GM23338 (cell line): Measurements from ENCODE around the gene GALNT7. TPM values are rescaled to one million over a fixed set of nuclear protein-coding genes. Genes with fewer than 3 reads are reported as not detected.

Experiments
- ATAC-seq: fragments of 200-7000 bp; cut with Tn5 transposase; 3 replicates; pipeline ENCODE4 v1.9.1; 2020
- DNase-seq: peaks from one replicate; pipeline ENCODE4 v3.0.0-alpha.2; 2015; ENCODE audit warnings: low spot score
- H2AFZ ChIP-seq: fragments of 200-600 bp; sonication (generic); 2 replicates; pipeline ENCODE4 v1.8.0; 2016; ENCODE audit warnings: antibody characterized with exemption, mild to moderate bottlenecking, moderate library complexity
- H3F3A ChIP-seq: fragments of 200-600 bp; sonication (generic); replicated peaks from 2 replicates; pipeline ENCODE4 v1.8.0; 2017; ENCODE audit warnings: antibody characterized with exemption, mixed run types, low read depth
- H3K27ac ChIP-seq: fragments of 200-600 bp; sonication (generic); 2 replicates; pipeline ENCODE4 v1.6.1; 2016; ENCODE audit warnings: low read depth
- H3K27me3 ChIP-seq: fragments of 200-600 bp; sonication (generic); 2 replicates; pipeline ENCODE4 v1.8.0; 2016; ENCODE audit warnings: mild to moderate bottlenecking, mixed run types, moderate library complexity; ENCODE audit not compliant: insufficient read depth
- H3K36me3 ChIP-seq: fragments of 200-600 bp; sonication (generic); 2 replicates; pipeline ENCODE4 v1.8.0; 2016; ENCODE audit warnings: mild to moderate bottlenecking; ENCODE audit not compliant: insufficient read depth
- H3K4me1 ChIP-seq: fragments of 200-600 bp; sonication (generic); 2 replicates; pipeline ENCODE4 v1.8.0; 2016; ENCODE audit warnings: mild to moderate bottlenecking, moderate library complexity; ENCODE audit not compliant: insufficient read depth
- H3K4me2 ChIP-seq: fragments of 200-600 bp; sonication (generic); 2 replicates; pipeline ENCODE4 v1.7.1; 2017; ENCODE audit warnings: mixed run types
- H3K4me3 ChIP-seq: fragments of 200-600 bp; sonication (generic); 2 replicates; pipeline ENCODE4 v1.6.1; 2016; ENCODE audit warnings: mixed run types
- H3K79me2 ChIP-seq: fragments of 200-600 bp; sonication (generic); replicated peaks from 2 replicates; pipeline ENCODE4 v1.8.0; 2017; ENCODE audit warnings: mild to moderate bottlenecking; ENCODE audit not compliant: insufficient read depth
- H3K9me2 ChIP-seq: fragments of 200-600 bp; sonication (generic); 2 replicates; pipeline ENCODE4 v1.8.0; 2017; ENCODE audit not compliant: insufficient read depth
- H4K20me1 ChIP-seq: fragments of 200-600 bp; sonication (generic); replicated peaks from 2 replicates; pipeline ENCODE4 v1.8.0; 2017; ENCODE audit warnings: mild to moderate bottlenecking; ENCODE audit not compliant: insufficient read depth
- H3K27ac Mint-ChIP-seq: 2 replicates; pipeline ENCODE4 v1.8.0; 2020; ENCODE audit warnings: inconsistent platforms, mild to moderate bottlenecking, moderate library complexity, mixed read lengths
- H3K27me3 Mint-ChIP-seq: 3 replicates; pipeline ENCODE4 v1.8.0; 2022; ENCODE audit warnings: low read depth, mild to moderate bottlenecking, moderate library complexity, mixed read lengths, inconsistent platforms; ENCODE audit not compliant: insufficient read depth, poor library complexity
- H3K36me3 Mint-ChIP-seq: 3 replicates; pipeline ENCODE4 v1.8.0; 2021; ENCODE audit warnings: low read depth, mild to moderate bottlenecking, inconsistent platforms, moderate library complexity, mixed read lengths
- H3K4me1 Mint-ChIP-seq: 3 replicates; pipeline ENCODE4 v1.8.0; 2020; ENCODE audit warnings: mild to moderate bottlenecking, inconsistent platforms, mixed read lengths
- H3K4me3 Mint-ChIP-seq: 3 replicates; pipeline ENCODE4 v1.8.0; 2021; ENCODE audit warnings: moderate library complexity, mild to moderate bottlenecking, inconsistent platforms, mixed read lengths
- H3K9me3 Mint-ChIP-seq: 3 replicates; pipeline ENCODE4 v1.8.0; 2020; ENCODE audit warnings: moderate library complexity, mild to moderate bottlenecking, inconsistent platforms, mixed read lengths
- CTCF ChIP-seq, 2 experiments: fragments of 200-600 bp in 1 of 2; sonication (generic) in 1 of 2; conservative IDR thresholded peaks; 2 replicates each; pipeline versions ENCODE4 v1.5.1 to v1.6.1; 2016 to 2017; ENCODE audit warnings: antibody characterized with exemption in 2 of 2, low read depth in 2 of 2, mild to moderate bottlenecking in 2 of 2, moderate library complexity in 1 of 2
- ETS1 ChIP-seq: IDR thresholded peaks from 2 replicates; pipeline ENCODE4 v1.6.1; 2016; ENCODE audit warnings: antibody characterized with exemption
- EZH2 ChIP-seq: fragments of 200-600 bp; sonication (generic); IDR thresholded peaks from one replicate; pipeline ENCODE4 v1.8.0; 2017; ENCODE audit warnings: antibody characterized with exemption, mild to moderate bottlenecking, low read depth; ENCODE audit not compliant: unreplicated experiment
- REST ChIP-seq: IDR thresholded peaks from one replicate; pipeline ENCODE4 v1.6.1; 2018; ENCODE audit warnings: antibody characterized with exemption; ENCODE audit not compliant: unreplicated experiment
- STAT1 ChIP-seq: IDR thresholded peaks from one replicate; pipeline ENCODE4 v1.6.1; 2016; ENCODE audit warnings: antibody characterized with exemption; ENCODE audit not compliant: unreplicated experiment
- ZNF114 ChIP-seq: fragments of 250-450 bp; sonication (Bioruptor Pico); IDR thresholded peaks from 2 replicates; pipeline ENCODE4 v1.5.0; 2020; ENCODE audit warnings: mild to moderate bottlenecking, moderate library complexity
- ZNF331 ChIP-seq: fragments of 250-450 bp; sonication (Bioruptor Pico); IDR thresholded peaks from 2 replicates; pipeline ENCODE4 v1.5.0; 2020; ENCODE audit warnings: low read depth, mild to moderate bottlenecking, moderate library complexity
- ZNF462 ChIP-seq: fragments of 250-450 bp; sonication (Bioruptor Pico); IDR thresholded peaks from 2 replicates; pipeline ENCODE4 v1.5.0; 2020; ENCODE audit warnings: mild to moderate bottlenecking, moderate library complexity
- polyA plus RNA-seq: library from polyadenylated mRNA; unstranded; fragments of >200 nt; fragmentation: Nextera tagmentation; extraction: Ambion mirVana; gene quantifications from 2 replicates; pipeline ENCODE4 v1.2.1, GENCODE V29; 2016
- total RNA-seq: library from RNA; depleted of rRNA; stranded (reverse); fragments of >200 nt; shearing (Covaris generic); gene quantifications from 2 replicates; pipeline ENCODE4 v1.2.3, GENCODE V29; 2014

The GALNT7 gene
- total and polyA plus RNA-seq, 2 experiments from 2014 or later: 31.8 to 72.2 TPM

- no peak overlapping the region for H3K27ac Mint-ChIP-seq
- H3K4me1 Mint-ChIP-seq: peaks cover 34% of the 10 kb centered on the region
- ATAC-seq: no peak
- peaks cover 7% of the 10 kb centered on the region for H3K27me3 Mint-ChIP-seq
- H3K27ac ChIP-seq: no peak overlapping the region
- H3K9me2 ChIP-seq: no peaks in the 10 kb centered on the region
- H3K4me3 ChIP-seq: no peak overlapping the region
- H3K79me2 ChIP-seq: no peaks in the 10 kb centered on the region
- no peak for DNase-seq
- no peaks in the 10 kb centered on the region; the same call in 1 of the 2 replicates for H3K36me3 ChIP-seq
- H3F3A ChIP-seq: no peaks in the 10 kb centered on the region
- peaks cover 25% of the 10 kb centered on the region for H3K36me3 Mint-ChIP-seq
- H4K20me1 ChIP-seq: no peaks in the 10 kb centered on the region
- H3K4me1 ChIP-seq: peaks cover 25% of the 10 kb centered on the region
- H3K4me2 ChIP-seq: no peak overlapping the region
- H3K4me3 Mint-ChIP-seq: no peak overlapping the region
- TF ChIP-seq ZNF462 (CRISPR knock-in tag): no peak
- TF ChIP-seq ETS1: no peak
- TF ChIP-seq ZNF114 (CRISPR knock-in tag): no peak
- TF ChIP-seq REST: no peak
- TF ChIP-seq EZH2: no peak
- TF ChIP-seq ZNF331 (CRISPR knock-in tag): no peak
- TF ChIP-seq STAT1: no peak
- TF ChIP-seq CTCF (conservative IDR thresholded peaks at IDR 0.05; ENCODE audit: low read depth in 2 of 2): no peak
- H2AFZ ChIP-seq: no peak overlapping the region
- peaks cover 3% of the 10 kb centered on the region; the same call in 1 of the 3 replicates for H3K9me3 Mint-ChIP-seq
- H3K27me3 ChIP-seq: no peaks in the 10 kb centered on the region
These were observed 147.4 kb downstream of the GALNT7 start for GRCh38 chr4:173316060-173316459.
